DMS53 treated with DMSO at 0.1 percent for 48 hours (cell line): Measurements from ENCODE around the gene ADORA3.
"Not testable (repeated sequence)": the region's sequence is repeated elsewhere in the genome, so short reads cannot be mapped to it uniquely, and the experiment has no call there.

ENCODE experiments used
- DNase-seq: peaks from one replicate; lab custom pipeline; 2025; ENCODE audit not compliant: unreplicated experiment; lab: John Stamatoyannopoulos, UW

The ADORA3 gene

GRCh38 chr1:111503585-111504060, at the start of gene ADORA3, which contains the start of gene TMIGD3:
ADORA3 (minus strand) TSS chr1:111503633; CDS start chr1:111503354, 279 bp downstream.
TMIGD3 (minus strand) TSS chr1:111503633; CDS start chr1:111503354, 279 bp downstream.
- DNase-seq: no peak

GRCh38 chr1:111553196-111553595, 49.8 kb upstream of the ADORA3 start:
- no peak for DNase-seq

- no peak for DNase-seq
Observed at GRCh38 chr1:111552587-111552986, 49.2 kb upstream of the ADORA3 start.

GRCh38 chr1:111551623-111552411, 48.4 kb upstream of the ADORA3 start:
- no peak for DNase-seq

- not testable (repeated sequence) for DNase-seq
Observed at GRCh38 chr1:111547786-111548185, 44.4 kb upstream of the ADORA3 start.

GRCh38 chr1:111542187-111542586, 38.8 kb upstream of the ADORA3 start:
- DNase-seq: no peak

- DNase-seq: no peak
Observed at GRCh38 chr1:111541721-111542120, 38.3 kb upstream of the ADORA3 start.

- DNase-seq: no peak
Observed at GRCh38 chr1:111540928-111541327, 37.5 kb upstream of the ADORA3 start.

GRCh38 chr1:111538343-111539025, 35.1 kb upstream of the ADORA3 start:
- DNase-seq: no peak

GRCh38 chr1:111535256-111536191, 32.1 kb upstream of the ADORA3 start:
- no peak for DNase-seq

- DNase-seq: no peak
Observed at GRCh38 chr1:111520053-111520452, 16.6 kb upstream of the ADORA3 start.

- DNase-seq: no peak
Observed at GRCh38 chr1:111517469-111518225, 14.2 kb upstream of the ADORA3 start.

GRCh38 chr1:111516005-111516535, 12.6 kb upstream of the ADORA3 start:
- no peak for DNase-seq

- no peak for DNase-seq
Observed at GRCh38 chr1:111515291-111516004, 12.0 kb upstream of the ADORA3 start.

GRCh38 chr1:111513410-111514020, 10.1 kb upstream of the ADORA3 start:
- no peak for DNase-seq

- no peak for DNase-seq
Observed at GRCh38 chr1:111512931-111513330, 9.5 kb upstream of the ADORA3 start.

- DNase-seq: no peak
Observed at GRCh38 chr1:111512132-111512889, 8.9 kb upstream of the ADORA3 start.

- DNase-seq: no peak
Observed at GRCh38 chr1:111511370-111511769, 7.9 kb upstream of the ADORA3 start.
